GM10248 (cell line): ENCODE data around the gene SLITRK1.

ENCODE experiments used
- CTCF ChIA-PET: fragments of 300-600 bp; sonication (Branson Sonifier 250); formaldehyde crosslinking; extraction: SDS; loops from one replicate; lab custom pipeline; 2021; ENCODE audit warnings: antibody characterized with exemption; lab: Yijun Ruan, JAX
- POLR2A ChIA-PET: fragments of 350-650 bp; sonication (Branson Sonifier 250); formaldehyde crosslinking; extraction: SDS; loops from one replicate; lab custom pipeline; 2020; ENCODE audit warnings: antibody characterized with exemption; lab: Yijun Ruan, JAX
- DNase-seq: peaks from one replicate; pipeline ENCODE4 v3.0.0; 2012; ENCODE audit errors: extremely low spot score
- CTCF ChIP-seq: IDR thresholded peaks from 2 replicates; pipeline ENCODE4 v1.5.1; 2012; ENCODE audit warnings: mild to moderate bottlenecking, low read depth; ENCODE audit errors: extremely low read depth, missing control alignments, control extremely low read depth

The SLITRK1 gene

GRCh38 chr13:83865161-83866137, 16.8 kb downstream of the SLITRK1 start:
- no peak for TF ChIP-seq CTCF
- DNase-seq: no peak
- ChIA-PET POLR2A (no interaction called here), CTCF (no interaction called here)

GRCh38 chr13:83853771-83854170, 28.5 kb downstream of the SLITRK1 start:
- TF ChIP-seq CTCF: no peak
- CTCF ChIA-PET: no interaction called here
- no peak for DNase-seq
- POLR2A ChIA-PET: no interaction called here

GRCh38 chr13:83845106-83845505, 37.2 kb downstream of the SLITRK1 start:
- CTCF ChIA-PET: no interaction called here
- DNase-seq: no peak
- POLR2A ChIA-PET: no interaction called here
- no peak for TF ChIP-seq CTCF

GRCh38 chr13:83839146-83839545, 43.1 kb downstream of the SLITRK1 start:
- ChIA-PET POLR2A (no interaction called here), CTCF (no interaction called here)
- no peak for TF ChIP-seq CTCF
- no peak for DNase-seq

- CTCF ChIA-PET: interaction anchor here (1.4 kb wide), 1 partner anchor 22 kb away, joined by 3 read pairs; no protein-coding TSS in a partner anchor
- POLR2A ChIA-PET: no interaction called here
- no peak for DNase-seq
- no peak for TF ChIP-seq CTCF
Measured at GRCh38 chr13:83831796-83832195, 50.5 kb downstream of the SLITRK1 start.

GRCh38 chr13:83829810-83830209, 52.5 kb downstream of the SLITRK1 start:
- POLR2A ChIA-PET: no interaction called here
- DNase-seq: no peak
- CTCF ChIA-PET: no interaction called here
- TF ChIP-seq CTCF: no peak
